AG08396 (cell line): ENCODE results near the gene PHF14.
A peak's percentile ranks its signal among the peaks of the same experiment; 100 is the strongest.
"Not testable (repeated sequence)": the region's sequence is repeated elsewhere in the genome, so short reads cannot be mapped to it uniquely, and the experiment has no call there.

Experiments
- DNase-seq: peaks from one replicate; pipeline ENCODE4 v3.0.0; 2012; ENCODE audit warnings: low spot score, mixed read lengths

Gene PHF14

GRCh38 chr7:10973061-10973941 lies at the start of gene PHF14:
Gene PHF14 (plus strand): TSS chr7:10973872. CDS start chr7:10974324, 452 bp downstream.
- peak; percentile 99 for DNase-seq

- no peak for DNase-seq
These were observed 49.3 kb upstream of the PHF14 start for GRCh38 chr7:10924370-10924769.

- DNase-seq, result not testable (repeated sequence)
These were observed 45.5 kb upstream of the PHF14 start for GRCh38 chr7:10928203-10928602.

DNA sequence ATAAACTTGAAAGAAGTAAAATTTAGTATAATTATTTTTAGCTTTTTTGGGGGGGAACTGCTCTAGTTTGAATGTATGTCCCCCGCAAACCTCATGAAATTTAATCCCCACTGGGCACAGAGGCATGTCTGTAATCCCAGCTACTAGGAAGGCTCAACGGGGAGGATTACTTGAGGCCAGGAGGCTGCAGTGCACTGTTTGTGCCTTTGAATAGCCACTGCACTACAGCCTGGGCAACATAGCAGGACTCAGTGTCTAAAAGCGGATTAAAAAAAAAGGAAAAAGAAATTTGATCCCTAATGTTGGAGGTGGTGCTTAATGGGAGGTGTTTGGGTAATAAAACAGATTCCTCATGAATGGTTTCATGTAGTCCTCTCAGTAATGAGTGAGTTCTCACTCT lies 43.1 kb upstream of the PHF14 start:
- DNase-seq, result no peak

GRCh38 chr7:10931161-10931560 lies 42.5 kb upstream of the PHF14 start:
- DNase-seq, result no peak

DNA sequence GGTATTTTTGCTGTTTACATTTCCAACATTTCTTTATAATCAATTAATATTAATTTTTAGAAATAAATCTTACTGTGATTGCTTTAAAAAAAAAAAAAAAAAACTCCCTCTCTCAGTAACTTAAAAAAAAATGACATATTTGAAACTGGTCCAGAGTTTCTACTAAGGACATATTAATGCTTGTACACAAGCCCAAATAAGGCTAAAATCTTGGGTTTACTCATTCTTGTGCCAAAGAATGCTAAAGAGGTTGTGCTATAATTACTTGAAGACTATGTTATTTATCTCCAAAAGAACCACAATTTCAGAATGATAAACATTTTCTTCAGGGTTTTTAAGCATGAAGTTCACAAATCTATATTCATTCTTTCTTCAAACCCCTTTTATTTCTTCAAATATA lies 39.4 kb upstream of the PHF14 start:
- DNase-seq, result peak; percentile 39

- DNase-seq, result peak; percentile 8
These were observed 34.3 kb upstream of the PHF14 start for GRCh38 chr7:10939237-10939910.

- DNase-seq, result peak; percentile 97
These were observed 33.6 kb upstream of the PHF14 start for GRCh38 chr7:10939911-10940703.

GRCh38 chr7:10940704-10941355 lies 32.8 kb upstream of the PHF14 start:
- DNase-seq, result no peak

DNA sequence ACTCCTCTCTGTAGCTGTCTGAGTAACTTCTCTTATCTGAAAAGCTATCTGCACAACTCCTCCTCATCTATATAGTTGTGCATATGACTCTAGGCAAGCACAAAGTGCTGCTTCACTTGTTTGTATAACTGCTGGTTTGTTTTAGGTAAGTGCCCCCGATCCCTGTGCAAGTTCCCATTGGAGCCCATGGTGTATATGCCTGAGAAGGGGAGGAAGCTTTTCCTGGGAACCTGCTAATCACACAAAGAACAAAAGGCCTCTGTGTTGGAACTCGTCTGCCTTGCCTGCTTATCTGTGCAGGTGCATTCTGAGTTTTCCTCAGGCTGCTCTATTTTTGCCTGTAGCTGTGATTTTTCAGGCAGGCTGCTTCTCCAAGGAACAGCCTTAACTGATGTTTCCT lies 23.2 kb upstream of the PHF14 start:
- DNase-seq, result no peak

DNA sequence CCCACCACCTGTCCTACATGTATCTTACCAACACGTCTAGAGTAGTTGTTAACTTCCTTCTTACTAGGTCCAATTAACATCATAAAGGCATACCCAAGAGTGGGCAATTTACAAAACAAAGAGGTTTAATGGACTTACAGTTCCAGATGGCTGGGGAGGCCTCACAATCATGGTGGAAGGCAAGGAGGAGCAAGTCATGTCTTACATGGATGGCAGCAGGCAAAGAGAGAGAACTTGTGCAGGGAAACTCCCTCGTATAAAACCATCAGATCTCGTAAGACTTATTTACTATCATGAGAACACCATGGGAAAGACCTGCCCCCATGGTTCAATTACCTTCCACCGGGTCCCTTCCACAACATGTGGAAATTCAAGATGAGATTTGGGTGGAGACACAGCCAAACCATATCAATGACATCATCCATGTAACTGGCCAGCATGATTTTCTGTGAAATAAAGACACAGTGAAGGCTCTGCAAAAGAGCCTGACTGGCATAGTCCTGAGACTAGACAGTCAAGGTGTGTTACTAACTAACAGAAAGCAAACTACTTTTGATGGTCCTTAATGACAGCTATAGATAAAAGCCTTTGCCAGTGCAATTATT lies 22.6 kb upstream of the PHF14 start:
- DNase-seq, result not testable (repeated sequence)

- DNase-seq, result no peak
These were observed 21.1 kb upstream of the PHF14 start for GRCh38 chr7:10952588-10952987.

DNA sequence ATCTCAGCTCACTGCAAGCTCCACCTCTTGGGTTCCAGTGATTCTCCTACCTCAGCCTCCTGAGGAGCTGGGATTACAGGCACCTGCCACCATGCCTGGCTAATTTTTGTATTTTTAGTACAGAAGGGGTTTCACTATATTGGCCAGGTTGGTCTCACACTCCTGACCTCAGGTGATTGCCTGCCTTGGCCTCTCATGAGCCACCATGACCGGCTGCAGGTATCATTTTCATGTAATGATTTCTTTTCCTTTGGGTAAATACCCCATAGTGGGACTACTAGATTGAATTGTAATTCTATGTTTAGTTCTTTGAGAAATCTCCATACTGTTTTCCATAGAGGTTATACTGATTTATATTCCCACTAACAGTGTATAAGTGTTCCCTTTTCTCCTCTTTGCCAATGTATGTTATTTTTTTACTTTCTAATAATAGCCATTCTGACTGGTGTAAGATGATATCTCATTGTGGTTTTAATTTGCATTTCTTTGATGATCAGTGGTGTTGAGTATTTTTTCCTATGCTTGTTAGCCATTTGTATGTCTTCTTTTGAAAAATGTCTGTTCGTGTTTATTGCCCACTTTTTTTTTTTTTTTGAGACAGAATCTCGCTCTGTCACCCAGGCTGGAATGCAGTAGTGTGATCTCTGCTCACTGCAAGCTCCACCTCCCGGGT lies 20.5 kb upstream of the PHF14 start:
- not testable (repeated sequence) for DNase-seq

- no peak for DNase-seq
These were observed 17.1 kb upstream of the PHF14 start for GRCh38 chr7:10956528-10956927.

DNA sequence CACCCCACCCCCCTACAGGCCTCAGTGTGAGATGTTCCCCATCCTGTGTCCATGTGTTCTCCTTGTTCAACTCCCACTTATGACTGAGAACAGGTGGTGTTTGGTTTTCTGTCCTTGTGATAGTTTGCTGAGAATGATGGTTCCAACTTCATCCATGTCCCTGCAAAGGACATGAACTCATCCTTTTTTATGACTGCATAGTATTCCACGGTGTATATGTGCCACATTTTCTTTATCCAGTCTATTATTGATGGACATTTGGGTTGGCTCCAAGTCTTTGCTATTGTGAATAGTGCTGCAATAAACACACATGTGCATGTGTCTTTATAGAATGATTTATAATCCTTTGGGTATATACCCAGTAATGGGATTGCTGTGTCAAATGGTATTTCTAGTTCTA lies 13.4 kb upstream of the PHF14 start:
- DNase-seq, result not testable (repeated sequence)

DNA sequence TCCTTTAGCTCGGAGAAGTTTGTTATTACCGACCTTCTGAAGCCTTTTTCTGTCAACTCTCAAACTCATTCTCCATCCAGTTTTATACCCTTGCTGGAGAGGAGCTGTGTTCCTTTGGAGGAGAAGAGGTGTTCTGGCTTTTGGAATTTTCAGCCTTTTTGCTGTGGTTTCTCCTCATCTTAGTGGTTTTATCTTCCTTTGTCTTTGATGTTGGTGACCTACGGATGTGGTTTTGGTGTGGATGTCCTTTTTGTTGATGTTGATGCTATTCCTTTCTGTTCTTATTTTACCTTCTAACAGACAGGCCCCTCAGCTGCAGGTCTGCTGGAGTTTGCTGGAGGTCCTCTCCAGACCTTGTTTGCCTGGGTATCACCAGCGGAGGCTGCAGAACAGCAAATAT lies 8.7 kb upstream of the PHF14 start:
- DNase-seq, result not testable (repeated sequence)

GRCh38 chr7:10972174-10972573 lies 1.5 kb upstream of the PHF14 start:
- no peak for DNase-seq

GRCh38 chr7:10973942-10974911 lies 555 bp downstream of the PHF14 start:
- DNase-seq, result peak; percentile 63

DNA sequence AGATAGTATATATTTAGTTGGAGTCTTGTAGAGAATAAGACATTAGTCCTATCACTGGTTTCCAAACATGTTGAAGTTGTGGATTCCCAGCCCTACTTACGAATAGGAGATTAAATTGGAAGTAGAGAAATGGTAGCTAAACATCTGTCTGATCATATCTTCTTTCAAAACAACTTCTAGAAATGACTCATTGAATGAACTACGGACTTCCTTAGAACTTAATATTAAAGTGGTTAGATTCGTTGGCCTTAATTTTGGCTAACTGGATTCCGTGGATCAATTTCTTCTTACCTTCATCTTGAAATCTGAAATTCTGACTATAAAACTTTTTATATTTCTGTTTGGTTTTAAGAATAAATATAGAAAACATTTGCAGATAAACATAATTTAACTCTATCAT lies 3.4 kb downstream of the PHF14 start:
- no peak for DNase-seq

- no peak for DNase-seq
These were observed 7.6 kb downstream of the PHF14 start for GRCh38 chr7:10981317-10981716.
